HG02642 (cell line): Measurements from ENCODE around the gene USP9X.
"Not testable (repeated sequence)": the region's sequence is repeated elsewhere in the genome, so short reads cannot be mapped to it uniquely, and the experiment has no call there.

Source experiments
- ATAC-seq: cut with Tn5 transposase; IDR thresholded peaks from one replicate; pipeline ENCODE4 v1.9.1; 2021; ENCODE audit warnings: mild to moderate bottlenecking; ENCODE audit not compliant: unreplicated experiment, poor library complexity

USP9X gene

GRCh38 chrX:41180194-41180908 is 95.1 kb downstream of the USP9X start:
- peak; percentile 70 for ATAC-seq

DNA sequence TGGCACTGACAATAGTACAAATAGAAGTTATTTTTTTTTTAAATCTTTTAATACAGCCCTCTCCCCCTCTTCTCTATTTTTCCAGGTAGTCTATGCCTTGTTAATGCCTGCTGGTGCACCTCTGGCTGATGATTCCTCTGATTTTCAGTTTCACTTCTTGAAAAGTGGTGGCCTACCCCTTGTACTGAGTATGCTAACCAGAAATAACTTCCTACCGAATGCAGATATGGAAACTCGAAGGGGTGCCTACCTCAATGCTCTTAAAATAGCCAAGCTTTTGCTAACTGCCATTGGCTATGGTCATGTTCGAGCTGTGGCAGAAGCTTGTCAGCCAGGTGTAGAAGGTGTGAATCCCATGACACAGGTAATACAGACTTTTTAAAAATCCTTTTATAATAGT is 99.1 kb downstream of the USP9X start:
- no peak for ATAC-seq

DNA sequence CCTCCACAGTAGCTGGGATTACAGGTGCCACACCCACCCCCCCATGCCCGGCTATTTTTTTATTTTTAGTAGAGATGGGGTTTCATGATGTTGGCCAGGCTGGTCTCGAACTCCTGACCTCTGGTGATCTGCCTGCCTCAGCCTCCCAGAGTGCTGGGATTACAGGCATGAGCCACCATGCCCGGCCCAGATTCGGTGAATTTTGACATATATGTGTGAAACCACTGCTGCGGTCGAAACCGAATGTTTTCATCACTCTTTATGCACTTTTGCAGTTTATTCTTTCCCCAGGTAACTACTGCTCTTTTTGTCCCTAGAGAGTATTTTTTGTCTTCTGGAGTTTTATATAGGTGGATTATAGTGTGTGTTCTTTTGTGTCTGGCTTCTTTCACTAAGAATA is 101.7 kb downstream of the USP9X start:
- ATAC-seq: not testable (repeated sequence)

- ATAC-seq: no peak
Observed at GRCh38 chrX:41189156-41189555, 103.9 kb downstream of the USP9X start.

DNA sequence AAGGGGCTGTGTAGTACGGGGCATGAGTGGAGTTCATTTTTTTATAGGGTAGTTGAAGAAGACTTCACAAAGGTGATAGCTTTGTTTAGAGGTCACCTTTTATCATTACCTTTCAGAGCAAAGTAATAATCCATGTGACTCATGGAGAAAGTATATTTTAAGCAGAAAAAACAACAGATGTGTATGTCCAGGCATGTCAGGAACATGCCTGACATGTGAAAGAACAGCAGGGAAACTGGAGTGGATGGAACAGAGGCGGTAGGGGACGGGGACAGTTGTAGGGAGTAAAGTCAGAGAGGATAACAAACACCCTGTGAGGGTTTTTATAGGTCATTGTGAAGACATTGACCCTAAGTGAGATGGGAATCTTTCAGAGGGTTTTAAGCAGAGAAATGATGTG is 107.6 kb downstream of the USP9X start:
- ATAC-seq: no peak

- ATAC-seq: no peak
Observed at GRCh38 chrX:41198410-41198809, 113.2 kb downstream of the USP9X start.

GRCh38 chrX:41200785-41201184 is 115.5 kb downstream of the USP9X start:
- no peak for ATAC-seq

DNA sequence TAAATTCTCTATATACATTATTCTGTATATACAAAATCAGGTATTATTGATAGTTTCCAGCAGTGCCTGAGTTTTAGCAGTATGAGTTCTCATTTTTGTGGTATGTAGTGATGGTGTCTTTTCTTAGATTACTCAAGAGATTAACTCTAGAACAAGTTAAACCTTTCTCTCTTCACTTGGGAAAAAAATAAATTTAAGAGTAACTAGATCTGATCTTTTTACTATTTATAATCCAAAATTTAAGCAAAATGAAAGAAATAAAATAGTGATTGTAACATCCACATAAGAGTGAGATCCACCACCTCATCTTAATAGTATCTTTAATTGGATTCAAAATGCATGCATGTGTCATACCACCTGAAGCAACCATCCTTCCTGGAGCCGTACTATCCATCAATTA is 124.6 kb downstream of the USP9X start:
- ATAC-seq: no peak

DNA sequence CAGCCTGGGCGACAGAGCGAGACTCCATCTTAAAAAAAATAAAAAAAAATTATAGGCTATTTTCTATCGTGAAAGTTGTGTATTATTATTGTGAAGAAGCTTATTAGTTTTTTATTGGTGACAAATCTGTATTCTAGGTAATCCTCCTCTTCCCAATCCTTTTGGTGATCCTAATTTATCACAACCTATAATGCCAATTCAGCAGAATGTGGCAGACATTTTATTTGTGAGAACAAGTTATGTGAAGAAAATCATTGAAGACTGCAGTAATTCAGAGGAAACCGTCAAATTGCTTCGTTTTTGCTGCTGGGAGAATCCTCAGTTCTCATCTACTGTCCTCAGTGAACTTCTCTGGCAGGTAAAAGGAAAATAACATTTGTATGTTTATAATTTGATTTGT is 139.4 kb downstream of the USP9X start:
- no peak for ATAC-seq

DNA sequence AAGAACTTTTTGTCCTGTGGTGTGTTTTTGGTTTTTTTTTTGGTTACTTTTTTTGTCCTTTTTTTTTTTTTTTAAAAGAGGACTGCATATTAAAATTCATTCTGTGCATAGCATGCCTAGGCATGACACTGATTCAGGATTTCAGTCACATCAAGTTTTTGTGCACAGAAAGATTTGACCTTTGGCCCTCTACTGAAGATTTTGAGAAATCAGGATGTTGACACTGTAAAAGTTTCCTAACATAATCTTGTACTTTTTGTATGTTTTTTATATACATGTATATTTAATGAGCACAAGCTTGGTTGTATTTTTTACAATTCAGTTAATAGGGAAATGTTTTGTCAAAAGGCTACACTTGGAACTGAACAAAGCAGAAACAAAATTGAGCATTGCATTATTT is 148.7 kb downstream of the USP9X start:
- ATAC-seq: no peak

- not testable (repeated sequence) for ATAC-seq
Observed at GRCh38 chrX:41234471-41234870, 149.2 kb downstream of the USP9X start.

GRCh38 chrX:41234962-41235361 is 149.7 kb downstream of the USP9X start:
- no peak for ATAC-seq

GRCh38 chrX:41236629-41237028 is 151.4 kb downstream of the USP9X start:
- ATAC-seq: peak; percentile 64

GRCh38 chrX:41240509-41240908 is 155.3 kb downstream of the USP9X start:
- no peak for ATAC-seq

- ATAC-seq: no peak
Observed at GRCh38 chrX:41241962-41242361, 156.7 kb downstream of the USP9X start.

- ATAC-seq: no peak
Observed at GRCh38 chrX:41245641-41246040, 160.4 kb downstream of the USP9X start.

GRCh38 chrX:41250867-41251266 is 165.6 kb downstream of the USP9X start:
- no peak for ATAC-seq

DNA sequence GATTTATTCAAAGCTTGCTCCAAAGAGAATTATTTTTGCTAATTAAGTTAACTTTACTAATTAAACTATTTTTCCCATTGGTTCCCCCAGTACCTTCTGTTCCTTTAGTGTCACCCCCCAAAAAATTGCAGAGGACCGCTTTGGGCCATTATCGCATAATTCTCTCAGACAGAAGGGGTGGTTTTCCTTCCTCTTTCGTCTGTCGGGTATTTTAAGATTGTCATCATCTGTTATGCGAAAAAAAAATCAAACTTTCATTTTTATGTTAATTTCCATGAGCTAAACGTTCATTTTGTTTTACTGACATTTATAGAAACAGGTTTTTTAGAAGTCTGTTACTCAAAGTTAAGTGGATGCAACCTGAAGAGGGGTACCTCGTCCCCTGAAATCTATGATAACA is 172.6 kb downstream of the USP9X start:
- no peak for ATAC-seq

GRCh38 chrX:41258226-41258625 is 173.0 kb downstream of the USP9X start:
- no peak for ATAC-seq

DNA sequence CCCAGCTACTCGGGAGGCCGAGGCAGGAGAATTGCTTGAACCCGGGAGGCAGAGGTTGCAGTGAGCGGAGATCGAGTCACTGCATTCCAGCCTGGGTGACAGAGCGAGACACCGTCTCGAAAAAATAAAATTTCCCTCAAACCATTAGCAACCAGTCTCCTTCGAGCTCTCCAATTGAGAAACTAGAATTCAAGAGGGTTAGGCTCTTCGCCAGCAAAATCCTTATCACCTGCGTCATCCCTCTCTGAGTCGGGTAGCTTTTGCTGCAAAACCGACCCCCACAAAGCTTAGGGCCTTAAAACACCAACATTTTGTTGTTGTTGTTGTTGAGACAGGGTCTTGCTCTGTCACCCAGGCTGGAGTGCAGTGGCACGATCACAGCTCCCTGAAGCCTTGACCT is 173.6 kb downstream of the USP9X start:
- ATAC-seq: no peak

- ATAC-seq: no peak
Observed at GRCh38 chrX:41259516-41259915, 174.3 kb downstream of the USP9X start.

GRCh38 chrX:41265615-41266014 is 180.4 kb downstream of the USP9X start:
- no peak for ATAC-seq

GRCh38 chrX:41273638-41274037 is 188.4 kb downstream of the USP9X start:
- ATAC-seq: no peak
